H7 (cell line): ENCODE measurements around the gene CDC45. TPM values are rescaled to one million over a fixed set of nuclear protein-coding genes. Genes with fewer than 3 reads are reported as not detected.

Experiments
- DNase-seq: peaks from one replicate; pipeline ENCODE4 v3.0.0; 2012
- H3K27me3 ChIP-seq: 2 replicates; pipeline ENCODE4 v1.6.0; 2011; ENCODE audit warnings: mild to moderate bottlenecking, low read length; ENCODE audit not compliant: control insufficient read depth, insufficient read depth
- H3K36me3 ChIP-seq: replicated peaks from 2 replicates; pipeline ENCODE4 v1.5.1; 2011; ENCODE audit warnings: low read length; ENCODE audit not compliant: control insufficient read depth, insufficient read depth
- H3K4me3 ChIP-seq: 2 replicates; pipeline ENCODE4 v1.5.1; 2011; ENCODE audit warnings: low read depth, mild to moderate bottlenecking, control low read depth, low read length, moderate library complexity; ENCODE audit not compliant: insufficient read depth
- total RNA-seq: library from RNA; depleted of rRNA; stranded (reverse); fragments of >200 nt; shearing (Covaris generic); gene quantifications from 2 replicates; pipeline ENCODE4 v1.2.3, GENCODE V29; 2014

The CDC45 gene
- total RNA-seq, 1 experiment from 2014 or later = 35.8 TPM

- H3K27me3 ChIP-seq = no peaks in the 10 kb centered on the region
- no peak for DNase-seq
- H3K4me3 ChIP-seq = no peak overlapping the region
- peaks cover 33% of the 10 kb centered on the region for H3K36me3 ChIP-seq
Observed at GRCh38 chr22:19456541-19456940, 23.2 kb upstream of the CDC45 start.

- H3K36me3 ChIP-seq = peaks cover 28% of the 10 kb centered on the region
- DNase-seq = no peak
- H3K4me3 ChIP-seq = no peak overlapping the region
- no peaks in the 10 kb centered on the region for H3K27me3 ChIP-seq
Observed at GRCh38 chr22:19457828-19458428, 21.8 kb upstream of the CDC45 start.

DNA sequence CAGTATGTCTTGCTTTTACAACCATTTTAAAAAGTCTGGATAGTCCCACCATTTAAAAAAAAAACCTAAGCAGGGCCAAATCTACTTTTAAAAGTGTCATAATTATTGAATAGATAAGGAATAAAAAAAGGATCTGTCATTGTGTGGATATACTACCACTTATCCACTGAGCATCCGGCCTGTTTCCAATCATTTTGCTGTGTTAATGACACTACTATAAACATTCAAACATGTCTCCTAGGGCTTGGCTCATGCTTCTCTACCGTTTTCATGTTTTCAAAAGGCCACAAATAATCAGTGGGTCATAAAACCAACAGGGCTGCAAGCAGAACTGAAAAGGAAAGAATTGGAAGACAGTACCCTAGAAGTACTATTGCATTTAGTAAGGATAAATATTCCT is 19.7 kb upstream of the CDC45 start:
- peaks cover 30% of the 10 kb centered on the region for H3K36me3 ChIP-seq
- no peak for DNase-seq
- no peaks in the 10 kb centered on the region for H3K27me3 ChIP-seq
- no peak overlapping the region for H3K4me3 ChIP-seq

DNA sequence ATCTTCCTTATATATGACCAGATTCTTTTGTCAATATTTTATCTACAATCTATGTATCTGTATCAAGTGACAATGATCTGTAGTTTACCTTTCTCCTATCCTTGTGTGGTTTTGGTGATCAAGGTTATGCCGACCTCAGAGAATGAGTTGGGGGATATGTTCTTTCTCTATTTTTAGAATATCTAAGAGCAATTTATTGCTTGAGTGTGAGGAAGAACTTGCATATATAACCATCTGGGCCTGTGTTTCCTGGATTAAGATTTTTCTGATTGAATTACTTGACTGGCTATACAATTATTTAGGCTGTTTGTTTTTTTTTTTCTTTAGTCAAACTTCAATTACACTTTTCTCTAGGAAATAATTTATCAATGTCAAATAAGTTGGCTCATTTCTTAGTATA is 18.2 kb upstream of the CDC45 start:
- Histone ChIP-seq H3K36me3 (peaks cover 34% of the 10 kb centered on the region), H3K27me3 (no peaks in the 10 kb centered on the region), H3K4me3 (no peak overlapping the region)
- DNase-seq = no peak

DNA sequence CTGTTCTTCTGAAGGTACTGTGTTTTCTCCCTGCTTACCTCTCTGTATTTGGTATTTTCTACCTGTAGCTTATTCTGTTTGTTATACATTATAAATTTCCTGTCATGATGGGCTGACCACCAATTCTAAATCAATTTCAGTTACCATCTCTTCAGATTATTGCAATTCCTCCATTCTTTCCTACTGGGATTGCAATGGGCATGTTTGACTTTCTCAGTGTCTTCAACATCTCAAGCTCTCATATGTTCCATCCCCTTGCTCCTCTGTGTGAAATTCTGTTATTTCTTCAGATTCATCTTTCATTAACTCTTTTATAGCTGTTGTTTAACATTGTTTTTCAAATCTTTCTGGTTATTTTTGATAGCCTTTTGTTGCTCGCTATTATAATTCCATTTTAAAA is 16.7 kb upstream of the CDC45 start:
- peaks cover 39% of the 10 kb centered on the region for H3K36me3 ChIP-seq
- no peak for DNase-seq

DNA sequence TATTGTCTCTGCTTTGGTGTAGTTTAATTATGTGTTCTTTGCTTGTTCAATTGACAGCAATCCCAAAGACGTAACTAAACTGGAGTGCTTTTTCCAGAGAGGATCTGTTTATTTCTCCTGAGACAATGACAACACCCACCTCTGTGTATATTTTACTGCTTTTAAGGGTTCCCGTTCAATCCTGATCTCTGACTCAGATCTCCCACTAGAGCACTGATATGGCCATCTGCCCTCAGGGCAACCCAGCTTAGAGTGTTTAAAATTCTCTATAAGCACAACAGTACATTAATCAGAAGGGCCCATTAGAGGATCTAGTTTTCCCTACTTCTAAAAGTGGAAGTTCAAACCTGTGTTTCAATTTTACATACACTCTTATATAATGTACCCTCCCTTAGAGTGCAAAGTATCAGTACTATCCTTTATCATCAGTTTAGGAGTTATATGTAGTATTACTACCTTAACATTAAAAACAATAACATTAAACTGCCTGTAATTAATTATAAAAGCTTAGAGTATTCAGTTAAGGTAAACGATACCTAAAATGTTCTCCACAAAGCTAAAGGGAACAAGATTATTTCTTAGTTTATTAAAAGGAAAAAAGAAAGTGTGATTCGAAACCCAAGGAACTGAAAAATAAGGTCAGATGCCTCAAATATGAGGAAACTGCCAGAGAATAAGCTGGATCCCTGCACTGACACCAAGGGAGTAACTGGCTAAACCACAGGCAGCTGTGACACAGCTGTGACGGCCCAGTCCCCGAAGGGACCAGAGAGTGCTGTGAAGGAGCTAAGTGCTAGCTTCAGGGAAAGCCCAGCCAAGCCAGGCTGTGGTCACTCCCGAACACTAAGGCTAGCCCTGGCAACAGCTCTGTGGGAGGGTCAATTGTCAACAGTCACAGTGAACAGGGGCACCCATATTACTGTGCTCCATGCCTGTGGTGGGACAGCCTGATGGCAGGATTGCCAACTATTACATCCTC is 15.9 kb upstream of the CDC45 start:
- Histone ChIP-seq H3K36me3 (peaks cover 39% of the 10 kb centered on the region), H3K4me3 (no peak overlapping the region), H3K27me3 (no peaks in the 10 kb centered on the region)
- no peak for DNase-seq

More for the DNA sequence above, 16.7 kb upstream of the CDC45 start:
- Histone ChIP-seq H3K27me3 (no peaks in the 10 kb centered on the region), H3K4me3 (no peak overlapping the region)

DNA sequence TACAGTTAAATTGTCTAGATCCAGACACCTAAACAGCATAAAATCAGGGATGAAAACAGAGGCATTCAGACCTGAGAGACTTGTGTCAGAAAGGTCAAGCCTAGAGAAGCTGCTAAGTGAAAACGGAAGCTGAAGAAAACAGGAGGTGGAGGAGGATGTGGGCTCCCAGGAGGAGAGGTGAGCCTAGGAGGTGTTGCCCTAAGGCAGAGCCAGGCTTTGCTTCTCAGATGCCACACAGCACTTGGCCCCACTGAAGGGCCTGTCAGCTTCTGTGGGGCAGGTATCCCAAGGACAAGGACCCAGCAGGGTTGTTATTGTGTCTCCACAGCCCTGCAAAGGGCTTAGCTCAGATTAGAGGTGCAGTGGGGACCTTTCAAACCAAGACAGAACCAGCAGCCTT is 15.2 kb upstream of the CDC45 start:
- no peak overlapping the region for H3K4me3 ChIP-seq
- peaks cover 44% of the 10 kb centered on the region for H3K36me3 ChIP-seq
- H3K27me3 ChIP-seq = no peaks in the 10 kb centered on the region
- no peak for DNase-seq

DNA sequence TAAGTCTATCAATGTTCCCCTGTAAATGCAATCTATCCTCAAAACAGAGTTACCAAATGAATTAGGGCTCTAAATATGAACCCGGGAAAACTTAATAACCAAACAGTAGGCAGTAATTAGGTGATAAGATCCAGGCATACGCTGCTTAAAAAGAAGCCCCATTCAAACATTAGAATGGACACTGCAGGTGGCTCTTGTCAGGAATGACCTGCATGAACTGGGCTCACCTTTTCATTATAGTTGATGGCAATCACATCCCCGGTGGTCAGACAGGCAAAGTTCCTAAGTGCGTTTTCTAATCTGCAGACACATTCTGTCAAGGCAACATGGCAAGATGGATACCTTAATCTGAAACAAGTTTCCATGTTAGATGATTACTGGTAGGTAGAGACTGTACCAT is 14.7 kb upstream of the CDC45 start:
- no peak for DNase-seq
- peaks cover 46% of the 10 kb centered on the region for H3K36me3 ChIP-seq
- H3K4me3 ChIP-seq = no peak overlapping the region
- no peaks in the 10 kb centered on the region for H3K27me3 ChIP-seq

- peaks cover 53% of the 10 kb centered on the region for H3K36me3 ChIP-seq
- no peaks in the 10 kb centered on the region for H3K27me3 ChIP-seq
- no peak for DNase-seq
- H3K4me3 ChIP-seq = no peak overlapping the region
Observed at GRCh38 chr22:19466126-19466716, 13.5 kb upstream of the CDC45 start.

- no peaks in the 10 kb centered on the region for H3K27me3 ChIP-seq
- no peak for DNase-seq
- H3K36me3 ChIP-seq = peaks cover 58% of the 10 kb centered on the region
- no peak overlapping the region for H3K4me3 ChIP-seq
Observed at GRCh38 chr22:19466848-19467752, 12.6 kb upstream of the CDC45 start.

GRCh38 chr22:19467912-19468311 is 11.8 kb upstream of the CDC45 start:
- no peak for DNase-seq
- H3K4me3 ChIP-seq = no peak overlapping the region
- H3K36me3 ChIP-seq = peaks cover 63% of the 10 kb centered on the region
- H3K27me3 ChIP-seq = no peaks in the 10 kb centered on the region

GRCh38 chr22:19469421-19469820 is 10.3 kb upstream of the CDC45 start:
- Histone ChIP-seq H3K36me3 (peaks cover 66% of the 10 kb centered on the region), H3K27me3 (no peaks in the 10 kb centered on the region), H3K4me3 (no peak overlapping the region)
- DNase-seq = no peak

GRCh38 chr22:19470010-19470409 is 9.7 kb upstream of the CDC45 start:
- no peak for DNase-seq
- H3K4me3 ChIP-seq = no peak overlapping the region
- no peaks in the 10 kb centered on the region for H3K27me3 ChIP-seq
- H3K36me3 ChIP-seq = peaks cover 63% of the 10 kb centered on the region

- DNase-seq = no peak
- Histone ChIP-seq H3K4me3 (no peak overlapping the region), H3K36me3 (peaks cover 53% of the 10 kb centered on the region), H3K27me3 (no peaks in the 10 kb centered on the region)
Observed at GRCh38 chr22:19471572-19471971, 8.1 kb upstream of the CDC45 start.
